ENCODE measurements around the gene MRPS34. TPM values are rescaled to one million over a fixed set of nuclear protein-coding genes. Genes with fewer than 3 reads are reported as not detected.

The MRPS34 gene
- total and polyA plus RNA-seq, 4 donors = 42.4 to 100 (median 58.7) TPM

GRCh38 chr16:1761751-1762150, 11.2 kb downstream of the MRPS34 start:
- Histone ChIP-seq H3K4me3 (ENCODE audit: low read depth in 1 of 3, low read length in 3 of 3) (no peak overlapping the region), H3K4me1 (ENCODE audit: control insufficient read depth in 4 of 4, insufficient read depth in 4 of 4, low read length in 3 of 4) (no peaks in the 10 kb centered on the region), H3K27me3 (ENCODE audit: control insufficient read depth in 4 of 4, insufficient read depth in 4 of 4, low read length in 3 of 4) (no peaks in the 10 kb centered on the region), H3K36me3 (ENCODE audit: control insufficient read depth in 4 of 4, insufficient read depth in 3 of 4, low read depth in 1 of 4, low read length in 3 of 4) (peaks cover 9 to 56% (median 18%) of the 10 kb centered on the region in 4 donors), H3K27ac (ENCODE audit: low read depth in 1 of 2, low read length in 2 of 2) (no peak overlapping the region), H3K9me3 (ENCODE audit: control insufficient read depth in 4 of 4, low read length in 3 of 4) (no peaks in the 10 kb centered on the region), H3K9ac (ENCODE audit: low read depth in 1 of 2, low read length in 2 of 2) (no peak overlapping the region)
- TF ChIP-seq ZBTB33 (IDR thresholded peaks at IDR 0.05) (no peak), YY1 (IDR thresholded peaks at IDR 0.05) (no peak), CTCF (IDR thresholded peaks at IDR 0.05; ENCODE audit: low read depth, low read length, missing input control) (no peak), RXRA (IDR thresholded peaks at IDR 0.05) (no peak), REST (IDR thresholded peaks at IDR 0.05) (no peak), EGR1 (IDR thresholded peaks at IDR 0.05; ENCODE audit: low read depth in 2 of 2) (no peak), MAX (IDR thresholded peaks at IDR 0.05) (no peak), HNF4G (IDR thresholded peaks at IDR 0.05) (no peak), TAF1 (conservative IDR thresholded peaks at IDR 0.05) (no peak), RAD21 (IDR thresholded peaks at IDR 0.05) (no peak), SP1 (IDR thresholded peaks at IDR 0.05) (no peak), HNF4A (conservative IDR thresholded peaks at IDR 0.05) (no peak)
- 97% methylated on average over 15 of the region's 15 CpGs for WGBS
- no peak for DNase-seq (ENCODE audit: low spot score)

GRCh38 chr16:1760911-1761310, 12.0 kb downstream of the MRPS34 start:
- DNase-seq (ENCODE audit: low spot score) = no peak
- H3K9ac ChIP-seq (ENCODE audit: low read depth in 1 of 2, low read length in 2 of 2) = no peak overlapping the region
- H3K9me3 ChIP-seq (ENCODE audit: control insufficient read depth in 4 of 4, low read length in 3 of 4) = no peaks in the 10 kb centered on the region
- no peaks in the 10 kb centered on the region for H3K27me3 ChIP-seq (ENCODE audit: control insufficient read depth in 4 of 4, insufficient read depth in 4 of 4, low read length in 3 of 4)
- 96% methylated on average over 15 of the region's 15 CpGs for WGBS
- H3K27ac ChIP-seq (ENCODE audit: low read depth in 1 of 2, low read length in 2 of 2) = no peak overlapping the region
- no peak overlapping the region for H3K4me3 ChIP-seq (ENCODE audit: low read depth in 1 of 3, low read length in 3 of 3)
- H3K4me1 ChIP-seq (ENCODE audit: control insufficient read depth in 4 of 4, insufficient read depth in 4 of 4, low read length in 3 of 4) = no peaks in the 10 kb centered on the region
- peaks cover 7 to 49% (median 17%) of the 10 kb centered on the region in 4 donors for H3K36me3 ChIP-seq (ENCODE audit: control insufficient read depth in 4 of 4, insufficient read depth in 3 of 4, low read depth in 1 of 4, low read length in 3 of 4)
- TF ChIP-seq TAF1 (conservative IDR thresholded peaks at IDR 0.05) (no peak), REST (IDR thresholded peaks at IDR 0.05) (no peak), HNF4G (IDR thresholded peaks at IDR 0.05) (no peak)

Measured in liver (tissue), 9 donors.